Coronary artery (tissue), 2 donors: ENCODE measurements around the gene TSPAN9.

ENCODE experiments used
- DNase-seq: peaks from one replicate; pipeline ENCODE4 v3.0.0-alpha.2; 2017; ENCODE audit warnings: low spot score
- H3K27ac ChIP-seq, 2 donors: fragments of 200-600 bp; sonication (generic); one replicate each; pipeline ENCODE4 v1.5.1; 2016 to 2019
- H3K4me3 ChIP-seq: fragments of 200-600 bp; sonication (generic); 2 replicates; pipeline ENCODE4 v1.5.1; 2016; ENCODE audit warnings: mild to moderate bottlenecking, moderate library complexity
- CTCF ChIP-seq: fragments of 200-600 bp; sonication (generic); IDR thresholded peaks from one replicate; pipeline ENCODE4 v1.5.1; 2019; ENCODE audit warnings: antibody characterized with exemption

TSPAN9 gene

GRCh38 chr12:3139760-3140159, 62.6 kb downstream of the TSPAN9 start:
- DNase-seq, result no peak
- no peak for TF ChIP-seq CTCF
- no peak overlapping the region for H3K27ac ChIP-seq
- H3K4me3 ChIP-seq, result no peak overlapping the region

- Histone ChIP-seq H3K4me3 (no peak overlapping the region), H3K27ac (no peak overlapping the region)
- DNase-seq, result no peak
- no peak for TF ChIP-seq CTCF
Measured at GRCh38 chr12:3140284-3140683, 63.1 kb downstream of the TSPAN9 start.

GRCh38 chr12:3141339-3142321, 64.5 kb downstream of the TSPAN9 start:
- Histone ChIP-seq H3K27ac (no peak overlapping the region), H3K4me3 (no peak overlapping the region)
- no peak for TF ChIP-seq CTCF
- DNase-seq, result no peak

GRCh38 chr12:3142386-3142785, 65.2 kb downstream of the TSPAN9 start:
- no peak for TF ChIP-seq CTCF
- Histone ChIP-seq H3K27ac (no peak overlapping the region), H3K4me3 (no peak overlapping the region)
- no peak for DNase-seq

- TF ChIP-seq CTCF, result no peak
- H3K4me3 ChIP-seq, result no peak overlapping the region
- no peak for DNase-seq
- H3K27ac ChIP-seq, result no peak overlapping the region
Measured at GRCh38 chr12:3144495-3144894, 67.3 kb downstream of the TSPAN9 start.

- no peak for DNase-seq
- Histone ChIP-seq H3K4me3 (no peak overlapping the region), H3K27ac (no peak overlapping the region)
- no peak for TF ChIP-seq CTCF
Measured at GRCh38 chr12:3145033-3145432, 67.9 kb downstream of the TSPAN9 start.
